ENCODE measurements around the gene DMRTB1.
"Not testable (repeated sequence)": the region's sequence is repeated elsewhere in the genome, so short reads cannot be mapped to it uniquely, and the experiment has no call there.

DMRTB1 gene

DNA sequence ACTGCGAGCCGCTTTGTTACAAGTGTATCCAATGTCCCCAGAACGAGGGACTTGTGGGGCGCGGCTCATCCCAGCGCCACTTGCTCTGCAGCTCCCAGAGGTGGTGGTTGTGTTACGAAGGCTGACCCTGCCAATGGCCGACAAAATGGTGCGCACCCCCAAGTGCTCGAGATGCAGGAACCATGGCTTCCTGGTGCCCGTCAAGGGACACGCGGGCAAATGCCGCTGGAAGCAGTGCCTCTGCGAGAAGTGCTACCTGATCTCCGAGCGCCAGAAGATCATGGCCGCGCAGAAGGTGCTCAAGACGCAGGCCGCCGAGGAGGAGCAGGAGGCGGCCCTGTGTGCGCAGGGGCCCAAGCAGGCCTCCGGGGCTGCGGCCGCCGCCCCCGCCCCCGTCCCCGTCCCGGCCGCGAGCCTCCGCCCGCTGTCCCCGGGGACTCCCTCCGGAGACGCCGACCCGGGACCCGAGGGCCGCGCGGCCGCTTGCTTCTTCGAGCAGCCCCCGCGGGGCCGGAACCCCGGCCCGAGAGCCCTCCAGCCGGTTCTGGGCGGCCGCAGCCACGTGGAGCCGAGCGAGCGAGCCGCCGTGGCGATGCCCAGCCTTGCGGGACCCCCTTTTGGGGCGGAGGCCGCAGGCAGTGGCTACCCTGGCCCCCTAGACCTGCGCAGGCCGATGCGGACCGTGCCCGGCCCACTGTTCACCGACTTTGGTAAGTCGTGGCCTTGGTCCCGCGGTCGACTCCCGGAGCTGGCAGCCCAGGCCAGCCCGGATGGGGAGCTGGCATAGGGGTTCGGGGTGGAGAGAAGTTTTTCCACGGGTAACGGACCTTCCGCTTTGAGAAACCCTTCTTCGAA, at the start of gene DMRTB1:
Gene DMRTB1 (plus strand): TSS at position 79 of the 855 bp plus-strand sequence. CDS start 55 bp downstream, at position 134.
- no peak for DNase-seq

DNA sequence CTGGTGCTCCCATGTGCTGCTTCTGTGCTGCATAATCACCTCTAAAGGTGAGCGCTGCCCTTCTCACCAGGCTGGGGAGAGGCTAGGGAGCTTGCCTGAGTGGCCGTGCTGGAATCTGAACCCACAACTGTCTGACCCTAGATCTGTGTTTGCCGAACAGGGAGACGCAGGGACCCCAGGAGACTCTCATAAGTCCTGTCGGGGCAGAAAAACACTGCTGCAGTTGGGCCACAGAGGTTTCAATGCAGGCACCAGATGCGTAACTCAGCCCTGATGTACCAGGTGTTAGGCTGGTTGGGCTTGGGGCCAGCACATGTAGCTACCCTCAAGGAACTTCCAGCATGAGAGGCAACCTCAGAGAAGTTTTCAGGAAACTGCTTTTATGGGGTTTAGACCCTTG, 49.5 kb upstream of the DMRTB1 start:
- no peak for DNase-seq

DNA sequence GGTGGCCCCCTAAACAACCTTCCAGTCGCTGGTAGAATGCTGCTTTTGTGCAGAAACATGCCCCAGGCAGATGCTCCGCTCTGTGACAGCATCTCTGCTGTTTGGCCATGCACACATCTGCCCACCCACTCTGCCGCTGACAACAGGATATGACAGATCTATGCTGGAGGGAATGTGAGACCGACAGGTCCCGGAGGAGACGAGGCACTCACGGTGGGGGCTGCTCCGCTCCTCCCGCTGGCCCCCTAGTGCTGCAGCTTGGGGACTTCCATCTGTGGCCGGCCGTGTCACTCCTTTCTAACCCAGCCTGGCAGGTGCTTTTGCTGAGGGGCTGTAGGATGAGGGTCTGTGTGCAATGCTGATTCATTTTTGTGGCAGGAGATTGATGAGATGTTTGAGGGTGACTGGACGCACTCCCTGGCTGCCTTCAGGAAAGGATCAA, 49.1 kb upstream of the DMRTB1 start:
- no peak for DNase-seq

DNA sequence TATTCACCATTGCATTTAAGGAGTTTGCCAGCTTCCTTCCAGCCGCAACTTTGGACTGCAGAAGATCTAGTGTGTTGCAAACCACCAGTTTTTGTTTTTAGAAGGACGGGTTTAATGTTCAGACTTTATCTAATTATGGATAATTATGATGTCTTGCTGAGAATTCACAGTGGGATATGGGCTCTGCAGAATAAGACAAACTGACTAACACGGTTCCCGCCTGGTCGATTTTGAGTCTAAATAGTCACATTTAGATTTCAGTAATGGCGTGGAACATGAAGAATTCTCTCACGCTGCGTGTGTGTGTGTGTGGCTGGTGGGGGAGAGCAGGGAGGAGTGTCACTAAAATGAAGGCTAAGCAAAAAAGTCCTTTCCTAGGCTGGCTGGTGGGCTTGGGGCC, 48.5 kb upstream of the DMRTB1 start:
- no peak for DNase-seq

DNA sequence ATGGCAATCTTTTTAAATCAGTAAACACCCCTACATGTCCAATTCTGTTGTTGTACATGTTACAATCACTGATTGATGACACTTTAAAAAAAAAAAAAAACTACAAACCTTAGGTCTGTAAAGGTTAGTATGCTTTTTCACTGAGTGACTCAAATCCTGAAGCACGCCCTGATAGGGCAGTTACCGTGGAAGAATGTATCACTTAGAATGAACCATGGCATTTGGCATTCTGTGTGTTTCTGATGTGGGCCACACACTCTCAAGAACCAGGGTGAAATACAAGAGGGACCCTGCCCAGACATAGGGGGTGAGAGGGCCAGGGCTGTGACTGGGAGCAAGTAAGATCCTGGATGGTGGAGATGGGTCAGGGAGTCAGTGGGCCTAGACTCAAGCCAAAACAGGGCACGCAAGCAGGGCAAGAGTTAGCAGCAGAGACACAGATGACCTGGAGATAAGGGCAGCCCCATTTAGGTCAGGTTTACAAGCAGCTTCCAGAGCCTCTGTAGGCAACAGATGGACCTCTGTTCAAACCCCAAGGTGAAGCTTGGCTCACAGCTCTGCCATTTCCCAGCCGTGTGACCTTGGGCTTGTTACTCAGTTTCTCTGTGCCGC, 47.6 kb upstream of the DMRTB1 start:
- DNase-seq = no peak

DNA sequence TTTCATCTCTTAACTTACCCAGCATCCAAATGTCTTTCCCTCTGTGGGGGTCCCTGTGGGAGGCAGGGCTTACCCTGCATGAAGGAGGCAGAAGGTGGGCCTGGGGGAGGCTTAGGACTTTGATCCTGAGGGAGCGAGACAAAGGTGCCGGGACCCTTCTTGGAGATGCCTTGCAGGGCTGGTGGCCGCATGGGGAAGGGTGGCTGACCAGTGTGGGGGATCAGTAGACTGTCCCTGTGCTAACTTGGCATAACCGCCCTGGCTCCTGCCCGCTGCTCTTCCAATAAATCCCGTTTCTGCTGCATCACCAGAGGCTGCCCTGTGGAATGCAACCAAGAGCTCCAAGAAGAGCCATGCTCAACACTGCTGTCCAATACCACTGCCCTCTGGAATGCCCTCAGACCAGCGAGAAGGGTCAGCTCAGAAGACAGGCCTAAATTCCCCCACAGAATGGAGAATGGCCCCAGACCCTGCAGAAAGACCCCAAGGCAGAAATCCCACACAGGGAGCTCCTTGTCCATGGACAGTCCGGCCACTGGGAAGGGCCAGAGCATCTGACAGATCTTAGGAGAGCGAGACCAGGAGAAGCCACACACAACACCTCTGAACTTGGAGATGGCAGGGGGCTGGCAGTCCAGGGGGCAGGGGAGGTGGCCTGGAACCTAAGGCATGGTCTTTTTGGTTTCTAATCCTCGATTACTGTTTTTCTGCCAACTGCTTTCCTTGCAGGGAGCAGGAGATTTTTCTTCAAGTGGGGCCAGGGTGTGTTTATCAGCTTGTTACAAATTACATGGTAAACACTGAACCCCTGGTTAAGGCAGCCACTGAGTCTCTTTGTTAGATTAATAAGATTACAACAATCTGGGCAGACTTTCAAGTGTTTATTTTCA, 46.7 kb upstream of the DMRTB1 start:
- DNase-seq = no peak

DNA sequence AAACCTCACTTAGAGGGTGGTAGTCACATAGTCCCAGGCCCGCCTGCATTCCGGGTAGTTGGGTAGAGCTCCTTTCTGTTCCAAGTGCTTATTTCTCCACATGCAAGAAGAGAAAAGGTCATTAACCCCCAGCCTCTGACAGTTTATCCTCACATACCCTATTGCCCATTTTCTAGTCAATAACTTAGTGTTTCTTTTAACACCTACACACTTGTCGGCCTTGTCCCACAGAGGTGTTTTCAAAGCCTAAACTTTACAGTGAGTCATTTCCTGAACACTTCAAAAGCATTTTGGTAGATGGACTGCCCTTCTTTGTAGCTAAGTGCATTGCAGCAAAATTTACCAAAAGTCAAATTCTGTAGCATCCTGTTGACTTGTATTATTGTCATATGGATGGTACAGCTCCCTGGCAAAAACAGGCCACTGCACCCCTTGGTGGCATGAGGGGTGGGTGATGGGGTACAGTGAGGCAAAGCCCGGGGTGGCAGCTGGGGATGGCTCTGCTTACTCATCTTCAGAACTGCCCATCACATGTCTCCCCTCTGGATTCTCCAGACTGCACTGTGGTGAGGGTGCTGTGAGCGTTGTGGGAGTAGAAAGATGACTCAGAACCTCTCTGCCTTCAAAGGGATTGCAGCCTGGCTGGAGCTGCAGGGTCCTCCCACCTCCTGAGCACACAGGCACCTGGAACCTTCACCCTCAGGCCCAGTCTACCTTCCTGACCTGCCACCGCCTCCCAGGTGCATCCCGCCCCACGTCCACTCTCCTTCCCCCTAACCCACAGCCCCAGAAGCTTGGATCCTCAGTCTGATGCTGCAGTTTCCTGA, 45.8 kb upstream of the DMRTB1 start:
- no peak for DNase-seq

DNA sequence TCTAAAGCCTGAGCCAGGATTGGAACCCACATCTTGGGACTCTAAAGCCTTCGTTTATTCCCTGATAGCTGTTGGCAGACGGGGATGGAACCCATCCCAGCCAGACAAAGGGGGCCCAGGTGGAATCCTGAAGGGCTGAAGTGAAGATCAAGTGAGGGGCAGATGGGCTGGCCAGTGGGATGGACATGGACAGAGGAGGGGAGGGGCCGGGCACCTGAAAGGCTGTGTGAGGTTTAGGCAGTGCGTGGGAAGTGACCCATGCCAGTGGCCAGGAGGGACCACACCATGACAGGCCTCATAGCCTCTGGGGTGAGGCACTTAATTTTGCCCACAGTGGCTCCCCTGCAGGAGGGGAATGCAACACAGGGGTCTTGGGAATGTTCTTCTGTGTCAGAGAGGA, 44.6 kb upstream of the DMRTB1 start:
- DNase-seq = no peak

DNA sequence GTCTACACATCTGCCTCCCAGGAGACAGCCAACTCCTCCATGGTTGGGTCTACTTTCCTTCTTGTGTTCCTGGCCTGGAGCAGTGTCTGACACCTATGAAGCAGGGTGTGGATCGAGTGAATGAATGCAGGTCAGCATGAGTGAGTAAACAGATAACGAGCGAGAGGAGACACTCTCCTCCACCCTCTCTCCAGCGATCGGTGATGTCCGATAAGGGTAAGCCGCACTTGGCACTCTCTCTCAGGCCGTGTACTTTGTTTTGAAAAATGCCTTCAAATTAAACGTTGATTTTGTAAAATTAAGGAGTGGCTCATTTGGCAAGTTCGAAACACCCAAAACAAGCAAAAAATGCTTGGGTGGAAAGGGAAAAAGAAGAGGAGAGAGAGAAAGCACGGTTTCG, 43.8 kb upstream of the DMRTB1 start:
- no peak for DNase-seq

DNA sequence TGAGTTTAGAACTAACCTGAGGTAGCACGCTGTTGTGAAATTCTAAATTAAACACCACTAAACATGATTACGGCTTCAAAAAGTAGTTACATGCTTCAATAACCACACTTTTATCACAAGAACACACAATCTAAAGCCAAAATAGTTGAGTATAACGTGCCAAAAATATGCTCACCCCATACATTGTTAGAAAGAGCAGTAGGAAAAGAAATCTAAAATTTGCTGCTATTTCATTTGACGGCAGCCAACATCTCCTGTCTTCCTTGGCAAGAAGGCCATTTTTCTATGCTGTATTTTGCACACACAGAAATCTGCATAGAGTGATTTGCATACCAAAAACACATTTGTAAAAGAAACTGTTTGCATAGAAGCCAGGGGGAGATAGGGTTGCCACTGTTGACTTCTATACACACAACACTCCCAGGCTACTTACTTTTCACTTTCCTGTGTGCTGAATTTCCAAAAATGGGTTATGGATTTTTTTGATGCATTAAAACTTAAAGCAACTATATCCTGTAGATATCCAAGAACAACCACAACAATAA, 42.9 kb upstream of the DMRTB1 start:
- DNase-seq = no peak

DNA sequence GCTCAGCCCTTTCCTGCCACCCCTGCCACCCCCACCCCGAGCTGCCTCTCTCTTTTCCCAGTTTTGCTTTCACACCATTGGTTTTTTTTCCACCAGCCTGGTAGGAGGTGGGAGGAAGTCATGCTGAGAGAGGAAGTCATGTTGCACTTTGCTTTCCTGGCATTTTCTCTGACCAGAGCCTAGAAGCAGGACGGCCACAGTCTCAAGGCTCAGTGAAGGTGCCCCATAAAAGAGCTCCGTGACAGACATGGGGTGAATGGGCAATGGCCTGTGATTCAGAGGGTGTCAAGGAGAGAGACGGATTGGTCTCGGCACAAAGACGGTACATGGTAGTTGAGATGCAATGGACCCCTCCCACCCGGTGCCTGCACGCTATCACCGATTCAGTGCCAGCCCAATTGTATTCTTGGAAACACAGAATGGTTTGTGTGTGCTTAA, 42.1 kb upstream of the DMRTB1 start:
- DNase-seq = no peak

DNA sequence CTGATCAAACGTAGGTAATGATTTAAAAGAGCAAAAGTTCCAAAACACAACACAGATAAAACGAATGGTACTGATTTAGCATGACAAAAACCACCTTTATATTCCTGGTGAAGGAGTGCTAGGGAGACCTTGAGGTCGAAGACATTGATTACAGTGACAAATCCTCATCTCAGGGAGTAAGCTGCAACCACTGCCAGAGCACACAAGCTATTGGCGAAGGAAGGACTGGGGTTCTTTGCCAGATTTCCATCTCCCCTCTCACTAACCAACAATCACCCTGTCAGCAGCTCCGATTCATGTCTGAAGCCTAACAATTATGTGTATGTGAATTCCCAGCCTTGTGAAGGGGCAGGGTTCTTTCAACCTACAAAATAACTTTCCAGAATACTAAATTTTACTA, 40.2 kb upstream of the DMRTB1 start:
- no peak for DNase-seq

DNA sequence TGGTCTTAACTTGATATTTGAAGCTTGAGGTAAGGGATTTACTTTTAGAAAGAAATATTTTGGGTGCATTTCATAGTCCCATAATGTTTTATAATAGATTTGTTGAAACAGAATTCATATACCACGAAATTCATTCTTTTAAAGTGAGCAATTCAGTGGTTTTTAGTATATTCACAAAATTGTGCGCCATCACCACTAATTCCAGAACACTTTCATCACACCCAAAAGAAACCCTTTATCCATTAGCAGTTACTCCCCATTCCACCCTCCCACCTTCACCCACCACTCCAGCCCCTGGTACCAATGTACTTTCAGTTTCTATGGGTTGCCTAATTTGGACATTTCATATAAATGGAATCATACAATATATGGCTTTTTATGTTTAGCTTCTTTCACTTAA, 38.9 kb upstream of the DMRTB1 start:
- DNase-seq = no peak

DNA sequence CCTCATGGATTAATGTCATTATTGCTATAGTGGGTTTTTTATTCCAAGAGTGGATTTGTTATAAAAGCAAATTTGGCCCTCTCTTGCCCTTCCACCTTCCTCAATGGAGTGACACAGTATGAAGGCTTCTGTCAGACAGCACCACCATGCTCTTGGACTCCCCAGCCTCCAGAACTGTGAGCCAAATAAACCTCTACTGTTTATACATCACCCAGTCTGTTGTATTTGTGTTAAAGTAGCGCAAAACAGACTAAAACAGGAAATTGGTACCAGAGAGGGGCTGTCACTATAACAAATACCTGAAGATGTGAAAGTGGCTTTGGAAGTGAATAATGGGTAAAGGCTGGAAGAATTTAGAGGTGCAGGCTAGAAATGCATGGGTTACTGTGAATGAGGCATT, 38.0 kb upstream of the DMRTB1 start:
- no peak for DNase-seq

DNA sequence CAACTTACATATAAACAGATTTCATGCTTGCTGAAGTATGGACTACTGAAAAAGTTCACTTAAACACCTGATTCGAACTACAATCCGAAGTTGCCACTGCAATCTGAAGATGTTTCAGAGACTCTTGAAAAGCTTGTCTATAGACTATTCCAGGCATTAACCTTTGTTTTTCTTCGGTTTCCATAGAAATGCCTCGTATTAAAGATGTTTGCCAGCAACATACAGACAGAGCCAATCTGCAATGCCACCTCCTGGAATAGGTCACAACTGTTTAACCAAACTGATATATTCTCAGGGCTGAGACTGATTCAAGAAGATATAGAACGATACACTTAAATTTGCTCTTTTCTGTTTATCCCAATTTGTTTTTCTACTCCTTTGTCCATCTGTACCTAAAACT, 28.9 kb upstream of the DMRTB1 start:
- DNase-seq = no peak

DNA sequence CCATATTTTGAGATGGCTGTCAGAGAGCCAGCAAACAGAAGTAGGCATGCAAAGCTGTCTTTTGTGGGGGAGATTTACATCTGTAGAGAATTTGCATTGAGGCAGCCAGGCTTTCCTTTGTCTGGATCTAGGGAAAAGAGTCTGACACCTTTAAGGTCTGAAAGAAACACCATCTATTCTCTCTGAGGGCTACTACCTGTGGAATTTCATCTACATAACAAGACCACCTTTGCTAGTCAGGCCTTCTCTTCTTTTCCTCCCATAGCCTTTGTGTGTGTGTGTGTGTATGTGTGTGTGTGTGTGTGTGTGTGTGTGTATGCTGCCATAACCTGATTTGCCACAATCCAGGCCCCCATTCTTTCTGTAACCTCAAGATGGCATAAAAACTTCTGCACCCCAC, 28.4 kb upstream of the DMRTB1 start:
- no peak for DNase-seq

DNA sequence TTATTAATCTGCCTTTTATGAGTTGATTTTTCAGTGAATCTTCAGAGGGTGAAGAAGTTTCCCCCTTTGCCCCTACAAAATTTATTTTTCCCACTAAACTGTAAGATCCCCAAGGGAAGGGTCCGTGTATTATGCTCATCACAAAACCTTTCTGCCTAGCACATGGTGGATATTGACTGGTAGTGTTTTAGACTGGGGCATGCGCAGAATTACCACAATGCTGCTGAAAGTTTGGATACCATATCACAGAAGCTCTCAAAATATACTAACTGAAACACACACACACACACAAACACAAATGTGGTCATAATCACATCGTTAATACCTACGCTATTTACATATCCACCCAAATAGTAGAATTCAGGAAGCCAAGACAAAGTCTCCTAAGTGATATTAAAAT, 28.0 kb upstream of the DMRTB1 start:
- no peak for DNase-seq

DNA sequence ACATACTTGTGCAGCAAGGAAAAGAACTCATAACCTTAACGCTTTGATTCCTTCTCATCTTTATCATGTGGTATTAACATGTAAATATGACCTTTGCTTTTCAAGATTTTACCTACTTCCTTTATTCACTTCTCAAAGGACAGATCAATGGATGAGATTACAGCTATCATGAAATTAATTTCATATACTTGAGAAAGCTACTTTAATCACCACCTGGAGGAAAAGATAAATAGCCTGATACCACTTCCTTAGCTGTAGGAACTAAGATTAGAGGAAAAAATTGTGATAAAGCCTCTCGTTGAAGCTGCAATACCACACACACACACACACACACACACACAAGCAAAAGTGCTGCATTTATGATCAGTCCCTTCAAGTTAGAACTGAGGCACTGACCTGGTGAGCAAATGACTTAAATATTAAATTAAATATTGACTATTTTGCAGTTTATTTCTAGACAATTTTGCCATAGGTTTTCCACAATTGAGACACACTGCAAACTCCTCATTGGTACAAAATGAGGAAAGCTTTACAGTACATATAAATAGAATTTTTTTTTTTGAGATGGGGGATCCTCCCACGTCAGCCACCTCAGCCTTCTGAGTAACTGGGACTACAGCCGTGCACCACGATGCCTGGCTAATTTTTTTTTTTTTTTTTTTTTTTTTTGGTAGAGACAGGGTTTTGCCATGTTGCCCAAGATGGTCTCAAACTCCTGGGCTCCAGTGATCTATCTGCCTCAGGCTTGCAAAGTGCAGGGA, 27.2 kb upstream of the DMRTB1 start:
- DNase-seq = no peak

DNA sequence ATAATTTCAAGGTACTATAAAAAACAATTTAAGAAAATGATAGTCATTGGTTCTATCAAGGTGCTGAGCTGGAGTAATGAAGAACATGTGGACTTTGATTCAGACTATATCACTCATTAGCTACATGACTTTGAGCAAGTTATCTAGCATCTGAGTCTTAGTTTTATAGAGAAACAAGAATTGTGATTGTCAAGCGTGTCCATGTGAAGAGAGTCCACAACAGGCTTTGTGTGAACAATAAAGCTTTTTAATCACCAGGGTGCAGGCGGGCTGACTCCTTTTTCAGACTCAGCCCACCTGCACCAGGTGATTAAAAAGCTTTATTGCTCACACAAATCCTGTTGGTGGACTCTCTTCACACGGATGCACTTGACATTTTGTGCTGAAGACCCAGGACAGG, 26.6 kb upstream of the DMRTB1 start:
- DNase-seq = no peak

DNA sequence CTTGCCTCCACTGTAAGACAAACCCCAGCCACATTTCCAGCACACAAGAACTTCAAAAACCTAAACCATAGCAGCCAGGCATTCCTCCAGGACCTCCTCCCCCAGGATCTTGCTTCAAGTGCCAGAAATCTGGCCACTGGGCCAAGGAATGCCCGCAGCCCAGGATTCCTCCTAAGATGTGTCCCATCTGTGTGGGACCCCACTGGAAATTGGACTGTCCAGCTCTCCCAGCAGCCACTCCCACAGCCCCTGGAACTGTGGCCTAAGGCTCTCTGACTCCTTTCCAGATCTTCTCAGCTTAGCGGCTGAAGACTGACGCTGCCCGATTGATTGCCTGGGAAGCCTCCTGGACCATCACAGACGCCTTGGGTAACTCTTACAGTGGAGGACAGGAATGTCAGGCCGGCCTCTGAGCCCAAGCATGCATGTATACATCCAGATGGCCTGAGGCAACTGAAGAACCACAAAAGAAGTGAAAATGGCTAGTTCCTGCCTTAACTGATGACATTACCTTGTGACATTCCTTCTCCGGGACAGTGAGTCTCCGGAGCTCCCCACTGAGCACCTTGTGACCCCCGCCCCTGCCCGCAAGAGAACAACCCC, 24.7 kb upstream of the DMRTB1 start:
- not testable (repeated sequence) for DNase-seq

DNA sequence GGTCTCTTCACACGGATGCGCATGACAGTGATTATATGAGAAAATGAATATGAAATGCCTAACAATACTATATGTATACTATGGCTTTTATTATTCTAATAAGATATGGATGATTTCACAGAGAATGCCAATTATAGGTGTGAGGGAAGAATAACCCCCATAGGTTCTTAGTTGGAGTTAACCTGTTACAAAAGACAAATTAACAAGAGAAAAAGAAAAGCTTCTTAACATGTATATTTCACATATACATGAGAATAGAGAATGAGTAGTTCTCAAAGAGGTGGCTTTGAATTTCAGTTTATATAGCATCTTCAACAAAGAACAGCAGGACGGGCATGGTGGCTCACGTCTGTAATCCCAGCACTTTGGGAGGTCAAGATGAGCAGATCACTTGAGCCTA, 24.0 kb upstream of the DMRTB1 start:
- no peak for DNase-seq

Measured in GOT3 (cell line).